GM18499 (cell line): ENCODE measurements around the gene CREB5.

Source experiments
- ATAC-seq: cut with Tn5 transposase; IDR thresholded peaks from one replicate; pipeline ENCODE4 v1.9.1; 2021; ENCODE audit warnings: moderate number of reproducible peaks; ENCODE audit not compliant: insufficient read depth, unreplicated experiment

Gene CREB5

GRCh38 chr7:28505867-28506266, 93.5 kb downstream of the CREB5 start:
- no peak for ATAC-seq

GRCh38 chr7:28507525-28508282, 95.4 kb downstream of the CREB5 start:
- no peak for ATAC-seq

- peak; percentile 74 for ATAC-seq
Measured at GRCh38 chr7:28509251-28510025, 97.1 kb downstream of the CREB5 start.

GRCh38 chr7:28510026-28510369, 97.7 kb downstream of the CREB5 start:
- no peak for ATAC-seq

GRCh38 chr7:28512668-28513440, 100.5 kb downstream of the CREB5 start:
- ATAC-seq = no peak

- ATAC-seq = no peak
Measured at GRCh38 chr7:28516390-28517172, 104.3 kb downstream of the CREB5 start.

GRCh38 chr7:28517206-28517605, 104.9 kb downstream of the CREB5 start:
- ATAC-seq = no peak

GRCh38 chr7:28517606-28518005, 105.3 kb downstream of the CREB5 start:
- ATAC-seq = no peak

- ATAC-seq = no peak
Measured at GRCh38 chr7:28520074-28521015, 108.0 kb downstream of the CREB5 start.

GRCh38 chr7:28524978-28525377, 112.7 kb downstream of the CREB5 start:
- no peak for ATAC-seq

- no peak for ATAC-seq
Measured at GRCh38 chr7:28528899-28529298, 116.6 kb downstream of the CREB5 start.

- ATAC-seq = no peak
Measured at GRCh38 chr7:28529755-28530154, 117.4 kb downstream of the CREB5 start.

GRCh38 chr7:28530175-28530802, 118.0 kb downstream of the CREB5 start:
- ATAC-seq = no peak

- ATAC-seq = no peak
Measured at GRCh38 chr7:28530803-28531175, 118.5 kb downstream of the CREB5 start.

- ATAC-seq = no peak
Measured at GRCh38 chr7:28531291-28531690, 119.0 kb downstream of the CREB5 start.

GRCh38 chr7:28532181-28532580, 119.9 kb downstream of the CREB5 start:
- no peak for ATAC-seq

- ATAC-seq = no peak
Measured at GRCh38 chr7:28533267-28533666, 120.9 kb downstream of the CREB5 start.

- no peak for ATAC-seq
Measured at GRCh38 chr7:28533731-28534531, 121.6 kb downstream of the CREB5 start.
